GM12864 (cell line): ENCODE results near the gene MS4A10.

Experiments used
- DNase-seq: peaks from one replicate; pipeline ENCODE4 v3.0.0-alpha.2; 2011; ENCODE audit warnings: low read depth
- H3K4me3 ChIP-seq: 2 replicates; pipeline ENCODE4 v1.5.1; 2011; ENCODE audit warnings: mild to moderate bottlenecking, low read depth, low read length, control low read depth
- CTCF ChIP-seq: IDR thresholded peaks from 2 replicates; pipeline ENCODE4 v1.5.1; 2011; ENCODE audit warnings: low read depth, mild to moderate bottlenecking, moderate library complexity, low read length, control low read depth, inconsistent platforms; ENCODE audit errors: missing control alignments

Gene MS4A10

GRCh38 chr11:60834742-60835533, 49.8 kb downstream of the MS4A10 start:
- H3K4me3 ChIP-seq = no peak overlapping the region
- TF ChIP-seq CTCF = no peak
- DNase-seq = no peak

GRCh38 chr11:60835534-60835846, 50.4 kb downstream of the MS4A10 start:
- no peak overlapping the region for H3K4me3 ChIP-seq
- no peak for TF ChIP-seq CTCF
- no peak for DNase-seq

GRCh38 chr11:60836866-60837515, 51.9 kb downstream of the MS4A10 start:
- no peak for TF ChIP-seq CTCF
- no peak for DNase-seq
- no peak overlapping the region for H3K4me3 ChIP-seq

- peak; percentile 36 for TF ChIP-seq CTCF
- no peak overlapping the region for H3K4me3 ChIP-seq
- DNase-seq = no peak
These were observed 53.0 kb downstream of the MS4A10 start for GRCh38 chr11:60838132-60838531.

- H3K4me3 ChIP-seq = no peak overlapping the region
- DNase-seq = no peak
- no peak for TF ChIP-seq CTCF
These were observed 55.6 kb downstream of the MS4A10 start for GRCh38 chr11:60840470-60841430.

GRCh38 chr11:60841797-60842667, 56.9 kb downstream of the MS4A10 start, which contains the start of gene CCDC86:
CCDC86 (plus strand) TSS chr11:60842113; CDS start chr11:60842125, 12 bp downstream.
- TF ChIP-seq CTCF = no peak
- peak; percentile 85 for DNase-seq
- H3K4me3 ChIP-seq = peak within 1 kb of the TSS; percentile 97
